GM21423 (cell line): ENCODE results near the gene AMPD3.

Experiments
- ATAC-seq: cut with Tn5 transposase; IDR thresholded peaks from one replicate; pipeline ENCODE4 v1.9.1; 2021; ENCODE audit warnings: mild to moderate bottlenecking, moderate library complexity; ENCODE audit not compliant: unreplicated experiment

AMPD3 gene

DNA sequence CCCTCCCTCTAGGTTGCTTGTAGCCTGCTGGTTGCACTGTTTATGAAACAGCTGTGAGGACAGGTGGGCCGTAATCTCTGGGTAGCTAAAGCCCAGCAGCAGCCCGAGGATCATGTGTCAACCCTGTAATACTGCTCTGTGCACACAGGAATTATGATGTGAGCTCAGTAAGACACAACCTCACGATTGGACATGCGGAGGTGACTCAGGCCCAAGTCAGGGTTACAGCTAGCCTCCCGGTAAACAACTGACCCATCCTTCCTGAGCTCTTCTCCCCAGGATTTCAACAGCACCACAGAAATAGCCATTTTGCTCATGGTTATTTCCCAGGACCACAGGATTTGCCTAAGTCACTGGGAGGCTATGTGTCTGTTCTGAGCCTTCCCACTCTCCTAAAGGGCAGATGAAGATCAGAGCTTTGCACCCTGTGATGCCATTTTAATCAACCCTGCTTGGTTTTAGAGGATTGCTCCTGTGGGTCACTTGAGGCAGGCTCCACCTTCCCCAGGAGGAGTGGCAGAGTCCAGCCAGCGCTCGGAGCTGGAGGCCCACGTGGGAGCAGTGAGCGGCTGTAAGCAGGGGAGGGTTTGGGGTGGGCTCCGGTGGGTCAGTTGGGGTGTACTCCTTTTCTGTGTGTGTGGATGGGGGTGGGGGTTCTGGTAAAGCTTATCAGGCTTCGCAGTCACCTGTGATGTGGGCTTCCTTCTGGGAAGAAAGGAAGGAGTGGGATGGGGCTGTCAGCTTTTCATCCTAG, at the start of gene AMPD3:
TSS of gene AMPD3 (plus strand) at position 387 of the 754 bp plus-strand sequence. CDS start 6,256 bp downstream, outside the sequence.
- peak; percentile 22 for ATAC-seq

DNA sequence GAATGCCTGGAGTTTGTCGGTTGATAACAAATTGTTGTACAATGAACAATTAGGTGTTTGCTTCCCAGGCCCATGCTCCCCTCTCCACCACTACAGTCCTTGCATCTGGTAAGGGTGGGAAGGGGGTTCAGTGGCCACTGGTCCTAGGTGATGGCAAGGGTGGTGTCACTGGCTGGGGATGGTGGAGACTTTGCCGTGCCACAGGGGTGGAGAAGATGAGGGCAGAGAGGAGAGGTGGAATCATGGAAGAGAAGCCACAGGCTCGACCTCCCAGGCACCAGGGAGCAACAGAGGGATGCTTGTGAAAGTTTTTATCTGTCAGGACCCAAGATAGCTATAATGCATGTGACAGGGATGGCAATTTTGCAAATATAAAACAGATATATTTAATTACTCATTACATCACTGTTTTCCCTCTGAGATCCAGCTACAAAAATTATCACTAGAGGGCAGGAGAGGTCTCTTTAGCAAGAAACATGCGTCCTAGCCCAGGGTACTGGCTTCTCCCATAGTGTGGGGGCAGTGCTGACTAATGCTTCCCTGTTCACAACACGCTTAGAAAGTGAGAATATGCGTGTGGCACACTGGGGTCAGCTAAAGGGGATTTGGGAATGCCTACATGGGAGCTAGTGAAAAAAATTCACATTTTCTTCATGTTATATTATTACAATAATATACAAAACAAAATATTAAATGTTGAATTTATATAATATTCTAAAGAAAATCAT, 49.0 kb upstream of the AMPD3 start:
- no peak for ATAC-seq

DNA sequence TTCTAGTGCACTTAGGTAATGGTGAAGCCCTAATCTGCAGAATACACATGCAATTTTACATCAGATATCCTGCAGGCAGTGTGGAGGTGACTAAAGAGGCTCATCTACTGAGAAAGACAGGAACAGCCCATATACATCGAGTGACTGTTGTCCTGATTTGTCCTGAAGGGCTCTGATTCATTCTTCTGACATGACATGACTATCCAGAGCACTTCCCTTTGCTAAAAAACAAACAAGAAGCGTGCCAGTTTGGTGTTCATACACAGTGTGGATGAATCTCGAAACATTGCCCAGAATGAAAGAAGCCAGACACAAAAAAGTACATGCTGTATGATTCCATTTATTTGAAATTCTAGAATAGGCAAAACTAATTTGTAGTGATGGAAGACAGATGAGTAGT, 48.0 kb upstream of the AMPD3 start:
- no peak for ATAC-seq

DNA sequence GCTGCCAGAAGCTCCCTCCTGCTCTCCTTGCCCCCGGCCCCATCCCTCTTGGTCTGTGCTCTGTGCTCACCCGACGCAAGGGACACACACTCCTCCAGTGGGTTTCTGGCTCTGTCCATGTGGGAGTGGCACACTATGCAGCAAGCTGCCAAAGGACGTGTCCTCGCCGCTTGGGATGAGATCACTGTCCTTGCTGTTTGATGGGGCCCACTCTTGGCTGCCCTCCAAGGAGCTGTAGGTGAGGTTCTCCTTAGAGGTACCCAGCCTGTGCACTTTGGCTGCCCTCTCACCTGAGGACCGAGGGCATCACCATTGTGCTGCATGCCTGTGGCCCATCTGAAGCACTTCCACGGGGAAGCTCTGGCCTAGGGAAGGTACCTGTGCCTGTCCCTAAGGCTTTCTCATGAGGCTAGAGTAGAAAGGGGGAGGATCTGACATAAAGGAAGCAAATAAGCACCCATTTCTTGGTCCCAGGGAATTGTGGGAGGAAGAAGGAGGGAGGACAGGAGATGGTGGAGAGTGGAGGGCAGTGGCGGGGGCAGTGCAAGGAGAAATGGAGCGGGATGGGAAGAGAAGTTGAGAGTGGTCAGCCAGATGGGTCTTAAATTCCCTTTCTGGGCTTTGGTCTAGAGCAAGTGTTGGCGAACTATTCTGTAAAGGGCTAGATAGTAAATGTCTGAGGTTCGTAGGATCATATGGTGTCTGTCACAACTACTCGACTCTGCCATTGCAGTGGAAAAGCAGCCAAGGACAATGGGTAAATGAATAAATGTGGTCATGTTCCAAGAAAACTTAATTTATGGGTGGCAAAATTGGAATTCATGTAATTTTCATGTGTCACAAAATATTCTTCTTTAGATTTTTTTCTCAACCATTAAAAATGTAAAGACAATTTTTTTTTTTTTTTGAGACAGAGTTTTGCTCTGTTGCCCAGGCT, 47.0 kb upstream of the AMPD3 start:
- ATAC-seq, result no peak

DNA sequence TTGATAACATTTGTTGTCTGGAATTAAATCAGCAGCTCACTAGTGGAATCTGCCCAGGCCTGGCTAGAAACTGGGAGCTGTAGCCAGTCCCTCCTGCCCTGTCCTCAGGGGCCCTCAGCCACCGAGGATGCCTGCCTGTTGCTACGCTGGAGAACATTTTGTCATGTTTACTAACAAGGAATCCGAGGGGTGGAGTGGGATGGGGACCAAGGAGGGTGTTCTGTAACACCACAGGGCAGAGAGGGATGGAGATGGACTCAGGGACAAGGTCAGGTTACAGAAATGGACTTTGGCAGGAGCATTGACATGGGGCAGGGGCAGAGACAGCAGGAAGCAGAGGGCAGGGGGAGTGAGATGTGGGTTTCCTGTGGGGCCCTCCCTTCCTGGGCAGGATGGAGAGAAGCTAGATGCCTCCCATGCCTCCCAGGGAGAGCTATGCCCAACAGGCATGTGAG, 45.8 kb upstream of the AMPD3 start:
- ATAC-seq, result no peak

DNA sequence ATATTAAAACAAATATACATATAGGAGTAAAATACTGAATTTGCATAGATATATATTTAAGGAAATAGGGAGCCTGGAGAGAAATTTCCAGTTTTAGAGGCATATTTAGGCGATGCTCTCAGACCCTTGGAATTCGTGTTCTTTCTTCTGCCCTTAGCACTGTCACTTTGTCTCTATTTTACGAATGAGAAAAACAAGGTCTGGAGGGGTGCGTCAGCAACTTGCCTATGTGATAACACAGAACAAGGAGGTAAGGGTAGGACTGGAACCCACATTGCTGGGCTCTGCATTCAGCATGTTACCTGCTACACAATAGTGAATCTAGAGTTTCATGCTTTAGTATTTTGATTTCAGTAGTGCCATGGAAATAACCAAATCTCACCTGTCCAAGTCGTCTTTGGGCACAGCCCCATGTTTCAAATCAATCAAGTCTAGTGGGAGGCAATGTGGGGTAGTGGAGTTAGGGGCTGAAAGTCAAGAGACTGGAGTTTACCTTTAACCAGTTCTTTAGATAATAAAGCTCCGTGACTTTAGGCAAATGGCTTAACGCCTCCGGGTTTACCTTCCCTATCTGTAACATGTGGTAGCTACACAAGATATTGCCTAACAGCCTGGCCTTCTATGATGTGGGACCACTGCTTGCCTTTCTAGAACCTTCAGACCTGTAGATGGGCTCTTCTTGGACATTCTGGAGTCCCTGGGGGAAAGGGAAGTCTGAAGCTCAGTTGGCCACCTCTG, 44.8 kb upstream of the AMPD3 start:
- ATAC-seq, result no peak

DNA sequence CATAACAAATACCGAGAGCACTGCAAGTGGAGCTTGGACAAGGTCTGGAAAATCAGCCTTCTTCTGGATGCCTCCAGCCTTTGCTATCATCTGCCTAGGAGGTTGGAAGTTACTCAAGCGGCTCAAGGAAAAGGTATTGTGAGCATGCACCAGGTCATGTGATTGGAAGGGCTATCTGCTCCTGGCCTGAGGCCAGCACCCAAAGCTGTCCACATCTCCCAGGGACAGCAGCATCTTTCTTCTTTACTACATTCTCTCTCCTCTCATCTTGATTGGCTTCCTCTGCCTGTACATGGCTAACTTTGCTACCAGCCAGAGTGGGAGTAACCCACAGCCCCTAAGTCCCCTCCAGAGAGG, 44.2 kb upstream of the AMPD3 start:
- ATAC-seq, result no peak

DNA sequence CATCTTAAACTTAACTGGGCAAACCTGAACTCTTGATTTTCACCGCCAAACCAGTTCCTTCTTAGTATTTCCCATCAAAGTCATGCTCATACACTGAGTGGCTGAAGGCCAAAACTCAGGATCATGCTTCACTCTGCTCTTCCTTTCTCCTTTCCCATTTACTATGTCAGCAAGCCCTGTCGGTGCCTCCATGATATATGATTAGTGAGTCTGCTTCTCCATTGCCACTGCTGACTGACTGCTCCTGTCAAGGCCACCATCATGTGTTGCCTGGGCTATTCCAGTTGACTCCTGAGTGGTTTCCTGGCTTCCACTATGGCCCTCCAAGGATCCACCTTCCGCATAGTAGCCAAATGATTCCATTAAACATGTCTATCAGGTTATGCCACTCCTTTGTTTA, 42.8 kb upstream of the AMPD3 start:
- no peak for ATAC-seq

DNA sequence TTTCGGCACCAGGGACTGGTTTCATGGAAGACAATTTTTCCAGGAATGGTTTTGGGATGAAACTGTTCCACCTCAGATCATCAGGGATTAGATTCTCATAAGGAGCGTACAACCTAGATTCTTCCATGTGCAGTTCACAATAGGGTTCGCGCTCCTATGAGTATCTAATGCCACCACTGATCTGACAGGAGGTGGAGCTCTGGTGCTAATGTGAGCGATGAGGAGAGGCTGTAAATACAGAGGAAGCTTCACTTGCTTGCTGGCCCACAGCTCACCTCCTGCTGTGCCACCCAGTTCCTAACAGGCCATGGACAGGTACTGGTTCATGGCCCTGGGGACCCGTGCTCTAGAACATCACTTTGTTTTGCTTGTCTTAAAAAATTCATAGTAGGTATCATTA, 41.8 kb upstream of the AMPD3 start:
- ATAC-seq, result peak; percentile 70

DNA sequence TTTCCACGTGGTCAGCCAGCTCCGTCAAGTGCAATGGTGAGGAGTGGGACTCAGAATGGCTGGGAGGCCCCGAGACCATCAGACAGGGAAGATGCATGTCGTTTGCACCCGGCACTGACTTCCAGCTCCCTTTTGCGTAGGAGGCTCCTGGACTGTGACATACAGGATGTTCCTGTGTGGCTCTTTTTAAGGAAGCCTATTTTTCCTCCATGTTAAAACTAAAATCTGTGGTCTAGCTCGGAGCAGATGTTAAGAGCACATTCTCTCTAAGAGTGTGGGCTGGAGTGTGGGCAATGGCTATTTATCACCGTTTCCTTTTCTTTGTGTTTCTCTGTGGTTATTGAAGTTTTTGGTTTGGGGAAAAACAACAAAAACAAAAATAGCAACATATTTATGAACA, 40.9 kb upstream of the AMPD3 start:
- no peak for ATAC-seq

DNA sequence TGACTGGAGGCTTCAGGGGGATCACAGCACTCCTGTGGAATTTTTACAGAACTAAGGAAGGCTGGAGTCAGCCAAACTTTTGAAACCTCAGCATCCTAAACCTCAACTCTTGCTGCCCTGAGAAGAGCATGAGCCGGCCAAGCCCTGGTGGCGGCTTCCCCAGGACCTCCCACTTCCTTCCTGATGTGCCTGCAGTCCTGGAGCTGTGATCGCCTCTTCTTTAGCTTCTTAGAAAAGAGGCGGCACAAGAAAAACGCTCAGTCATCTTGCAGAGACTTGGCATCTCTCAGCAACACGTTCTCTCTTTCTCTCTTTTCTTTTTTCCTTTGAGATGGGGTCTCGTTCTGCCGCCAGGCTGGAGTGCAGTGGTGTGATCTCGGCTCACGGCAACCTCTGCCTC, 40.4 kb upstream of the AMPD3 start:
- no peak for ATAC-seq

DNA sequence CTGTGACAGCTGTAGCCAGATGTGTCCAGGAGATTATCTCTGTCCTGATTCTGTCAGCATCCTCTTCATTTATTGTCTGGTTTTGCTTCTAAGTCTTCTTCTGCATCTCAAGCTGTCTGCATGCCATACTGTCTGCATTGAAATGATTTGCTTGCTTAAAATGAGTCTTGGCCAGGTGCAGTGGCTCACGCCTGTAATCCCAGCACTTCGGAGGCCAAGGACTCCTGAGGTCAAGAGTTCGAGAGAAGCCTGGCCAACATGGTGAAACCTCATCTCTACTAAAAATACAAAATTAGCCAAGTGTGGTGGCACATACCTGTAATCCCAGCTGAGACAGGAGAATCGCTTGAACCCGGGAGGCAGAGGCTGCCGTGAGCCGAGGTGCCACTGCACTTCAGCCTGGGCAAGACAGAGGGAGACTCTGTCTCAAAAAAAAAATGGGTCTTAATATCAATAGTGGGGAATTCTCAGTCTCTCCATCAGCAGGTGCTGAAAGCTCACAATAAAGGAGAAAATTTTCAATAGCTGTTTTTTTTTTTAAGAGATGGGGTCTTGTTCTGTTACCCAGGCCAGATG, 39.2 kb upstream of the AMPD3 start:
- no peak for ATAC-seq

DNA sequence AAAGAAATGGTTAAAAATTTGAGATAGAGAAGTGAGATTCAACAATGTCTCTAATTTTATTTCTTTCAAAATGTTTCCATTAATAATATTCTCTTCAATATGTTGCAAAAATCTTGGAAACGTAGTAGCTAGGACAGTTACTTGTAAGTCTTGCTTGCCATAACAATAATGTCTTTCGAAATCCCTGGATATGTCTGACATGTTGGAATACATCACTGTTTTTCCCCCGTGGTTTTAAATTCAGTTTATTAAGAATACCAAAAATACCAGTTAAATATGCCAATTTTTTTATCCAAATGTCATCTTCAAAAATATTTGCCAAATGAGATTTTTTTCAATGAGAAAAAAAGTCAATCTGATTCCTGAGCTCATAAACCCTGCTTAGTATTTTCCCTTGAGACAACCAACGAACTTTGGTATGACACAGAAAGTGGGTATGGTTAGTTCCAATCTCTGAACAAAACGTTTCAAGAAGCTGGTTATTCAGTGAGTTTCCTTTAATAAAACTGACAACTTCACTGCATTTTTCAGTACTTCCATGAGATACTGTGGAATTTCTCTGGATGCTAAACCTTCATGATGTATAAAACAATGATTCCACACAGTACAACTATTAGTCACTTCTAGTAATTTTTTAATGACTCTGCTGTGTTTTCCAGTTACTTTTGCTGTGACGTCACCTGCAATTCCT, 36.7 kb upstream of the AMPD3 start:
- no peak for ATAC-seq

DNA sequence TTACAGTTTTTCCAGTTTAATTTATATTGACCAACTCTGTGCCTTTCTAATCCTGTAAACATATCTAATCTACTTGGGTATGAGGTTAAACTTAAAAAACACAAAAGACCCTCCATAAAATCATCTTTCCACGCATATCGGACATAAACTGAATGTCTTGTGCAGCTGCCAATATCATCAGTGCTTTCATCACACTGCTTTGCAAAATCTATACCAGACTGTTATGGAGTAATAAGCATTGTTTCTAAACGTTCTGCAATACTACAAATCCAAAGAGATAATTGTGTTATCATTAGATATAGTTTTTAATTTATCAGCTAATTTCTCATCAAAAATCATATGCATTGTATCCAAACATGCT, 36.1 kb upstream of the AMPD3 start:
- no peak for ATAC-seq

DNA sequence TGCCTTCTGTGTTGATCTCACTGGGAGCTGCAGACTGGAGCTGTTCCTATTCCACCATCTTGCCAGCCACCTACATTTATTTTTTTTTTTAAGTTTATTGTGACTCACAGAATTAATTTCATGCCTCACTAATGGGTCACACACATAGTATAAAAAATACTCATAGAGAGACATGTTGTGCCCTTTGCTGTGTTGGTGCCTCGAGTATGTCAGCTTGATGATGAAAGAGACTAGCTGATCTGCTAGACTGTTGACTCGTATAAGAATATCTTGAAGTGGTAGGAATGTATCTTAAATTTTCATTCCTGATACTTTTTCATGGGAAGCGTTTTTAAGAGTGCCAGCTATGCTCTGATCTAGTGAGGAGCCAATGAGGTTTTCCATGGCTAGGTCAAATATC, 28.6 kb upstream of the AMPD3 start:
- ATAC-seq, result no peak

DNA sequence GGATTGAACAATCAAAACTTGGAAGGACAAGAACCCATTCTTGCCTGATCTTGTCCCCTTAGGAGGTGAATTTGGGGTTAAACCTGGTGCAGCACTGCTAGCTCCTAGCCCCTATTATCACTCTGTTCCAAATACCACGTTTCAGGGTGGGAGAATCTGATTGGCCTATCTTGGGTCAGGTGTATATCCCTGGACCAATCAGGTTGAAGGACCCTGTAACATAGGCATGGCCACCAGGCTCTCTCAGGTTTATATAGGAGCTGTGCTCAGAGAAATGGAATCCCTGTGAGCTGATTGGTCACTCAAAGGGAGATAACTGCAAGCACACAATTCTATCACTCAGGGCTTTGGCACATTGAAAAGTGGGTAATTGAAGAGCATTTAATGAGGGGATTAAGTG, 26.6 kb upstream of the AMPD3 start:
- ATAC-seq, result no peak

DNA sequence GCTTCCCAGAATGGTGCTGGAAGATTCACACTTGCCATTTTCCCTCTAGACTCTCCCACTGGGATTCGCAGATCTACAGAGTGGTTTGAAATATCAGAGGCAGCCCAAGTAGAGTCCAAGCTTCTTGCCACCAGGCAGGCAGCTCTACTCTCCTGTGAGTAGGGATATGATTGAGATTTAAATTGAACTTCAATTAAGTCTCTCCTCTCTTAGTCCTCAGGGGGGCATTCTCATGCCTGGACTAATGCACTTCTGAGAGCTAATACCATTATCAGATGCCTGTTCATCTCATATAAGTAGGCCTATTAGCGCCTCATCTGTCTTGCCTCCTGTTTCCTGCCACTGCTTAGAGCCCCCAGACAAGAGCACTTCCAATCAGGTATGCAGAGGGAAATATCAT, 25.5 kb upstream of the AMPD3 start:
- no peak for ATAC-seq

DNA sequence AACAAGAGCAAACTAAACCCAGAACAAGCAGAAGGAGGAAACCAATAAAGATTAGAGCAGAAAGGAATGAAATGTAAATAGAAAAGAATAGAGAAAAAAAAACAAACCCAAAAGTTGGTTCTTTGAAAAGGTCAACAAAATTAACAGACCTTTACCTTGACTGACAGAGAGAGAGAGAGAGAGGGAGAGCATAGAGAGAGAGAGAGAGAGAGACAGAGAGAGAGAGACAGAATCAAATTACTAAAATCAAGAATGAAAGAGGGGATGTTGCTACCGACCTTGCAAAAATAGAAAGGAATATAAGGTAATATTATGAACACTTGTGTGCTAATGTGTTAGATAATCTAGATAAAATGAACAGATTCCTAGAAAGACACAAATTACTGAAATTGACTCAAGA, 22.6 kb upstream of the AMPD3 start:
- no peak for ATAC-seq

DNA sequence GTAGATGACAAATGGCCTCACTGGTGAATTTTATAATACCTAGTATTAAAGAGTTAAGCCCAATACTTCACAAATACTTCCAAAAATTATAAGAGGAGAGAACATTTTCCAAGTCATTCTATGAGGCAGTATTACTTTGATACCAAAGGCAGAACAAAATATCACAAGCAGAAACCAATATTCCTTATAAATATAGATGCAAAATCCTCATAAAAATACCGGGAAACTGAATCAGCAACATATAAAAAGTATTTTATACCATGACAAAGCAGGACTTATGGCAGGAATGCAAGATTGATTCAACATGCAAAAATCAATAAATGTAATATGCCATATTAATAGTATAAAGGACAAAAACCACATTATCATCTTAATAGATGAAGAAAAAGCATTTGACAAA, 22.1 kb upstream of the AMPD3 start:
- ATAC-seq, result no peak

DNA sequence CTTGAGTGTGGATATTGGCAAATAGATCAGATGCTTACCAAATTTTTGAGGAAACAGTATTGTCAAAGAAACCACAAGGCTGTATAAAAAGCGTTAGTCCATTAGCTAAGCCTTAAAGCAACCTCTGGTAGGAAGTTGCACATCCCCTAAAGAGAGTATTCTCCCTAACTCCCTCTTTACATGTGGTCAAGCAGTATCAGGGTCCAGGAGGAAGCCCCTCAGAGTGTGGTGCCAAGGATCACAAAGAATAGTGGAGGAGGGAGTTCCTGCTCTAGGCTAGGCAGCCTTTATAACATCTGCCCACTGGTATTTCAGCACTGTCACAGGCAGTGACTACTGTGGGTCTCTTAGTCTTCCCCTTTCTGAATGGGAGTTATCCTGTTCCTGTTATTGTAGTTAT, 18.8 kb upstream of the AMPD3 start:
- ATAC-seq, result no peak
